Measurements from ENCODE around the gene OXSR1.

OXSR1 gene

GRCh38 chr3:38143511-38143910, 21.8 kb upstream of the OXSR1 start:
- H3K36me3 ChIP-seq (ENCODE audit: control insufficient read depth, insufficient read depth, low read length) = no peaks in the 10 kb centered on the region
- peaks cover 3% of the 10 kb centered on the region for H3K4me1 ChIP-seq
- TF ChIP-seq CTCF (IDR thresholded peaks at IDR 0.05) = no peak
- no peak overlapping the region for H3K27ac ChIP-seq
- no peaks in the 10 kb centered on the region for H3K9me3 ChIP-seq (ENCODE audit: control insufficient read depth, low read length)
- H3K9ac ChIP-seq = no peak overlapping the region
- H2AFZ ChIP-seq = no peak overlapping the region
- no peaks in the 10 kb centered on the region for H3K27me3 ChIP-seq (ENCODE audit: control insufficient read depth, insufficient read depth, low read length)
- H3K79me2 ChIP-seq = no peaks in the 10 kb centered on the region
- H3K4me3 ChIP-seq (ENCODE audit: low read depth, low read length) = no peak overlapping the region
- H3K4me2 ChIP-seq (ENCODE audit: low read length) = no peak overlapping the region

- Histone ChIP-seq H3K79me2 (no peaks in the 10 kb centered on the region), H3K4me3 (ENCODE audit: low read depth, low read length) (no peak overlapping the region), H3K4me2 (ENCODE audit: low read length) (no peak overlapping the region), H3K4me1 (peaks cover 3% of the 10 kb centered on the region), H3K27ac (no peak overlapping the region), H3K27me3 (ENCODE audit: control insufficient read depth, insufficient read depth, low read length) (no peaks in the 10 kb centered on the region), H3K9me3 (ENCODE audit: control insufficient read depth, low read length) (no peaks in the 10 kb centered on the region), H2AFZ (no peak overlapping the region), H3K9ac (no peak overlapping the region), H3K36me3 (ENCODE audit: control insufficient read depth, insufficient read depth, low read length) (no peaks in the 10 kb centered on the region)
- TF ChIP-seq CTCF (IDR thresholded peaks at IDR 0.05) = no peak
These were observed 18.8 kb upstream of the OXSR1 start for GRCh38 chr3:38146504-38146903.

- H3K4me1 ChIP-seq = peaks cover 3% of the 10 kb centered on the region
- TF ChIP-seq CTCF (IDR thresholded peaks at IDR 0.05) = no peak
- H3K27me3 ChIP-seq (ENCODE audit: control insufficient read depth, insufficient read depth, low read length) = no peaks in the 10 kb centered on the region
- H3K36me3 ChIP-seq (ENCODE audit: control insufficient read depth, insufficient read depth, low read length) = no peaks in the 10 kb centered on the region
- no peak overlapping the region for H3K4me2 ChIP-seq (ENCODE audit: low read length)
- no peak overlapping the region for H3K4me3 ChIP-seq (ENCODE audit: low read depth, low read length)
- H3K27ac ChIP-seq = no peak overlapping the region
- H3K9ac ChIP-seq = no peak overlapping the region
- H3K9me3 ChIP-seq (ENCODE audit: control insufficient read depth, low read length) = no peaks in the 10 kb centered on the region
- no peaks in the 10 kb centered on the region for H3K79me2 ChIP-seq
- H2AFZ ChIP-seq = no peak overlapping the region
These were observed 17.9 kb upstream of the OXSR1 start for GRCh38 chr3:38147421-38147820.

- no peak overlapping the region for H2AFZ ChIP-seq
- no peak overlapping the region for H3K4me3 ChIP-seq (ENCODE audit: low read depth, low read length)
- TF ChIP-seq CTCF (IDR thresholded peaks at IDR 0.05) = no peak
- H3K27me3 ChIP-seq (ENCODE audit: control insufficient read depth, insufficient read depth, low read length) = no peaks in the 10 kb centered on the region
- H3K36me3 ChIP-seq (ENCODE audit: control insufficient read depth, insufficient read depth, low read length) = no peaks in the 10 kb centered on the region
- H3K27ac ChIP-seq = no peak overlapping the region
- H3K9ac ChIP-seq = no peak overlapping the region
- H3K79me2 ChIP-seq = no peaks in the 10 kb centered on the region
- H3K4me2 ChIP-seq (ENCODE audit: low read length) = no peak overlapping the region
- no peaks in the 10 kb centered on the region for H3K9me3 ChIP-seq (ENCODE audit: control insufficient read depth, low read length)
- peaks cover 3% of the 10 kb centered on the region for H3K4me1 ChIP-seq
These were observed 16.9 kb upstream of the OXSR1 start for GRCh38 chr3:38148311-38148882.

GRCh38 chr3:38149708-38150107, 15.6 kb upstream of the OXSR1 start:
- no peak overlapping the region for H2AFZ ChIP-seq
- H3K9me3 ChIP-seq (ENCODE audit: control insufficient read depth, low read length) = no peaks in the 10 kb centered on the region
- no peak for TF ChIP-seq CTCF (IDR thresholded peaks at IDR 0.05)
- no peak overlapping the region for H3K4me2 ChIP-seq (ENCODE audit: low read length)
- H3K27ac ChIP-seq = no peak overlapping the region
- H3K4me1 ChIP-seq = peaks cover 3% of the 10 kb centered on the region
- no peaks in the 10 kb centered on the region for H3K79me2 ChIP-seq
- H3K36me3 ChIP-seq (ENCODE audit: control insufficient read depth, insufficient read depth, low read length) = no peaks in the 10 kb centered on the region
- H3K27me3 ChIP-seq (ENCODE audit: control insufficient read depth, insufficient read depth, low read length) = no peaks in the 10 kb centered on the region
- no peak overlapping the region for H3K4me3 ChIP-seq (ENCODE audit: low read depth, low read length)
- no peak overlapping the region for H3K9ac ChIP-seq

All from parathyroid adenoma (tissue), 2 donors.